NCI-H69 (cell line): ENCODE measurements around the gene ABLIM1.

ENCODE experiments used
- DNase-seq: peaks from one replicate; lab custom pipeline; 2025; lab: John Stamatoyannopoulos, UW

Gene ABLIM1

DNA sequence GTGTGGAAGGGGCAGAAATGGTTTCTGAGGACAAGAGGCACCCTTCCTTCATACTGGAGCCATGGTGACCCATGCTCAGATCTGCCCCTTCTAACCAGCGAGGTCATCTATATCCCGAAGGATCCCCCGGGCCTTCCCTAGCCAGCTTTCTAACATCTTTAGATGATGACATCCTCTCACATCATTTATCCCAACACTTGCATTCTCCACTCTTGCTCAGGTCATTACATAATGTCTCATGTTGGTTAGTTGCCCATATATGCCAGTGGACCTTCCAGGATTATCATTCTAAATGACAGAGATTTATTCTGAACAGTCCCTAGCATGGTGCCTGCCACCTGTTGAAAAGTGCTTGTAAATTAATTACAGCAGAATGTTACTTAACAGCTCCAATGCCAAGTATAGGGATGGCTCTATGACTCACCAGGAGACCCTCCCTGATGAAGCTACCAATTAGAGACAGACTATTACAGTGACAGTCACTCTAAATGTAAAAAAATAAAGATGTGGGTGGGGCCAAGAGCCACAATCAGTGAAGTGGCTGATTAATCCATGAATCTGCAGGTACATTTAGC, 22.6 kb upstream of the ABLIM1 start:
- peak; percentile 77 for DNase-seq

GRCh38 chr10:114679552-114679951, 21.5 kb upstream of the ABLIM1 start:
- no peak for DNase-seq

- DNase-seq, result peak; percentile 17
Measured at GRCh38 chr10:114678820-114679219, 20.7 kb upstream of the ABLIM1 start.

- peak; percentile 5 for DNase-seq
Measured at GRCh38 chr10:114678336-114678735, 20.3 kb upstream of the ABLIM1 start.

- no peak for DNase-seq
Measured at GRCh38 chr10:114674346-114674745, 16.3 kb upstream of the ABLIM1 start.

DNA sequence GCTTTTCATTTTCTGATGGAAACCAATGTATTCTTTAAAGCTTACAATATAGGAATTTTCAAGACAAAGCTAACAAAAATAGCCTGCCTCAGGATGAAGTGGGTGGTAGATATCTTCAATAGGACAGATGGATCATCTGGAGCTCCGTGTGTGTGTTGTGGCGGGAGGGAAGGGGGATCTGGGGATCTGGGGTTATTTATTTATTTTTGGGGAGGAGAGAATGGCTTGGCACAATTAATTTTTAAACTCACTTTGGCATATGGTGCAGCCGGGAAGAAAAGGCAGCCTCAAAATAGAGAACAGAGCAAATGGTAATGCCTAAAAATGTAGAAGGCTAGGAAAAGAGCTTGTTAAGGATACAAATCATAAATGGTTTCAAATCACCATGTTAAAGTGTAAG, 11.6 kb upstream of the ABLIM1 start:
- no peak for DNase-seq

DNA sequence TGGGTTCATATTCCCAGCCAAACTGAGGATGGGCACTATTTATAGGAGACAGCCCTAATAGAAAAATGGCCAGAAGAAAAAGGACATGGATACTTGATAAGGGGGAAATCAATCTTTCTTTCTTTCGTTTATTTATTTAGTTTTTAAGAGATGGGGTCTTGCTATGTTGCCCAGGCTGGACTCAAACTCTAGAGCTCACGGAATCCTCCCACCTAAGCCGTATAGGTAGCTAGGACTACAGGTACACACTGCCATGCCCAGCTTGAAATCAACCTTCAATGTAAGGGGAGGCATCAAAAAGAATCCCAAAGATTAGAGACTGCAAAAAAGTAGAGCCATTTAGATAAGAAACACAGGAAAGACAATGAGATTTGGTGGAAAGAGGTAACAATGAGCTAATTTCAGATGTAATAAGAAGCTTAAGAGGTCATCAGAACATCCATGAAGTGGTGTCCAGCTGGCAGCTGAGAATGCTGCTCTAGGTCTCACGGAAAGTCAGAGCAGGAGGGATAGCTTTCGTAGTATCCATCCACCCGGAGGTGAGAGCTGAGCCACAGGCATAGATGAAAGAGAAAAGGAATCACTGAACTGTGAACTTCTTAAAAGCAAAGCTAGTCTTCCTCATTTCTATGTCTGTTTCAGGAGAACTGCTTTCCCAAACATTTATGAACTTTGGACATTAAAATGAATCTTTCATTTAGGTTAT, 10.5 kb upstream of the ABLIM1 start:
- DNase-seq, result no peak

GRCh38 chr10:114665873-114666272, 7.8 kb upstream of the ABLIM1 start:
- no peak for DNase-seq

DNA sequence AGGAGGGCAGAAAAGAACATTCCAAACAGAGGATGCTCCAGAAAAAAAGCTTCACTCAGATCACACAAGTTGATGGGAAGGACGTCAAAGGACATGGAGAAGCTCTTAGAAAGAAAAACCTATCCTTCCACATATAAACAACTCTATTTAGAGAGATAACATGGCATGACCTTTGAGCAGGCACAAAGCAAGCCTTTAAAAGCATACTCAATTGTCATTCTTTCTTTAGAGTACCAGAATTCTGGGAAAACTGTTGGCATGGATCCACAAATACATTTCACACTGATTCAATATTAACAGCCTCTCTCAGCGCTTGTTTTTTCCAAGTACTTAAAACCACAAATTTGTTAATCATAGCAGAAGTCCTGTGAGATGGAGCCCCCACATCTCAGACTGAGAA, 7.3 kb upstream of the ABLIM1 start:
- no peak for DNase-seq

- DNase-seq, result peak; percentile 51
Measured at GRCh38 chr10:114664127-114664526, 6.1 kb upstream of the ABLIM1 start.

- peak; percentile 62 for DNase-seq
Measured at GRCh38 chr10:114663626-114664025, 5.6 kb upstream of the ABLIM1 start.

DNA sequence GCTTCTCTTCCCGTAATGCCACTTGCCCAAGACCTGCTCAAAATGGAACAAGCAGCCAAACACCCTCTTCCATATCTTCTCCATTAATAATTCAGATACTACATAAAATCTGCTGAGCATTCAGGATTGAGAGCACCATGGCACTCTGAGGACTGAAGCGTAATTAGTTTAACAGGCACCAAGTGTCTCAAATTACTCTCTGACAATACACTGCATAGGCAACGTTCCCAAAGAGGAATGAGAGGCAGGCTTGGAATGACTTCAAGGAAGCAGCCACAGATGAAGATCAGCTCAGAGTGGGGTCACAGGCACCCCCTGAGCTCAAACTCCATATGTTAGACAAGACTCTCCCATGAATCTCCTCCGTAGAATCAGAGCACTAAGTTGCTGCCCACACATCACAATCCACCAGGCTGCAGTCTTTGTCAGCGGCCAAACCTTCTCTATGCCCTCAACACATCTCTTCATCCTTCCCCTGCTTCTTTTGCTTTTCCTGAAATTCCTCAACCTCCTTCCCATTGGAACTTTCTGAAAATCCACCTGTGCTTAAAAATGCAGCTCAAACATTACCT, 4.7 kb upstream of the ABLIM1 start:
- DNase-seq, result peak; percentile 57

DNA sequence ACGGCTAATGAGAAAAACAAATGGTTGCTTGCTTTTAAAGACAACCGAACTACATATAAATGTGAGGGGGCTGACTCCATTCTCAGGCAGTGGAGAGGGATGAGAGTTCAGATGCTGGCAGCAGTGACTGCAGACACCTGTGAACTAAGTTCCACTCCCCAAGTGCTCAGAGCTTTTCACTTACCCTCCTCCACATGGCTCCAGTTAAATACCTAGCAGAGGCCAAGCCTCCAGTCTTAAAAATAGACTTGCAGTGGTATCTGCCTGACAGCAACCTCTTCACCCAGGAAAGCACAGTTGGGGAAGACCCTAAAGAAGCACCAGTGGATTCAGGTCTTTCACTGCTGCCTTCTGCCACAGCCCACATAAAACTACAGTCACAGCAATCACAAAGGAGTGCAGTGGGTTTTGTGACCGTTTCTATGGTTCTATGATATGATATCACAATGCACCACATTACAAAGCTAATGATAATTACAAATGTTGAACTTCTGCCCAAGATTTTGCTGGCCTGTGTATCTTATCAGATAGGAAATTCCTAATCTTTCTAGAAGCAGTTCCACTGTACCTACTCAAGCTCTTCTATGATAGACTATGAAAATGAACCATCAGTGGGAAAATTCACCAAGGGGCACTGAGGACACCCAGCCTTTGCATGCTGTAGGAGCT, 3.3 kb upstream of the ABLIM1 start:
- no peak for DNase-seq

DNA sequence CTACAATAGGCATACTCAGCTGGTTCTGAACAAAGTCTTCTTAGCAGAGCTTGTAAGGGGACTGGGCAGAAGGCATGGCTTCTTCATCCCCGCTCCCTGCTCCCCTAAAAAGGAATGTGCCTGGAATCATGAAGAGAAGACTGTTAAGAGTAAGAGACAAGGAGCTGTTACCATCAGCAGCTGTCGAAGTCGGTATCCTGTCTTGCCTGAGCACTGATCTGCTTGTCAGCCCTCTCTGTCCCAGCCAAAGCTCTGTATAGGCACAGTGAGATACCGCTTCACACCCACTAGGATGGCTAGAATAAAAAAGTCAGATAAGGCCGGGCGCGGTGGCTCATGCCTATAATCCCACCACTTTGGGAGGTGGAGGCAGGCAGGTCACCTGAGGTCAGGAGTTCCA, 2.4 kb downstream of the ABLIM1 start:
- no peak for DNase-seq

GRCh38 chr10:114654822-114655575, 3.1 kb downstream of the ABLIM1 start:
- peak; percentile 3 for DNase-seq

GRCh38 chr10:114653926-114654325, 4.1 kb downstream of the ABLIM1 start:
- DNase-seq, result peak; percentile 65

GRCh38 chr10:114652402-114653368, 5.4 kb downstream of the ABLIM1 start:
- no peak for DNase-seq

- DNase-seq, result no peak
Measured at GRCh38 chr10:114650831-114651230, 7.2 kb downstream of the ABLIM1 start.

DNA sequence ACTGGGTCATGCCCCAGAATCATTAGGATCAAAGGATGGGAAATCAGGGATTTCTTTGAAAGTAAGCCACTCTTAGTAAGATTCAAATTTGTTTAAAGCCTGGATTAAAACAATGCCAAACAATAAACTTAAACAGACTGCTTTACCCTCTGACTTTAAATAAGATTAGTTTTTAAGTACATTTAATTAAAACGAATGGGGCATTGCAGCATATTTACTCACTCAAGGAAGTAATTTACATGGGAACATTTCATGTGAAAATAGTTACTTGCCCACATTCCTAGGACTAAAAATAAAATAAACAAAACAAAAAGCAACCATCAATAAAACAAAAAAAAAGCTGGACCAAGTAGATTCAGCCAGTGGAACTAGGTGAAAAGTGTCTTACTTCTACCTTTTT, 7.8 kb downstream of the ABLIM1 start:
- no peak for DNase-seq

DNA sequence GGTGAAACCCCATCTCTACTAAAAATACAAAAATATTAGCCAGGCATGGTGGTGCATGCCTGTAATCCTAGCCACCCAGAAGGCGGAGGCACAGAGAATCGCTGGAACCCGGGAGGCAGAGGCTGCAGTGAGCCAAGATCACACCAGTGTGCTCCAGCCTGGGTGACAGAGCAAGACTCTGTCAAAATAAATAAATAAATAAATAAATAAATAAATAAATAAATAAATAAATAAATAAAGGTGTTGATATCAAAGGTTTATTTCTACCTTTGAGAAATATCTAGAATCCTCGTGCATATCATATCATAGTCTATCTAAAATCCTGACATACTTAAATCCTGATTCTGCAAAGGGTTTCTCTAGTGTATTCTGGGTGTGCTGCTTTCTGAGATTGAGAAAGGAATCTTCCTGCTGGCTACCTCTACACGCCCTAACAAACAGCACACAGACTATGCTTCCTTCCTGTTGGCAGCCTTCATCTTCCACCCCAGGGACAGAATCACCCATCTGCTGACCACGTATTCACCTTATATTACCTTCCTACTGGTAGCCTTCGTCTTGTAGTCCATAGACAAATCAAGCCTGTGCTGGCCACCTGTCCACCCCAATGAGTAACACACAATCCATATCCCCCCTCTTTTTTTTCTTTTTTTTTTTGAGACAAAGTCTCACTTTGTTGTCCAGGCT, 8.7 kb downstream of the ABLIM1 start:
- no peak for DNase-seq

GRCh38 chr10:114648368-114648767, 9.7 kb downstream of the ABLIM1 start:
- no peak for DNase-seq
